HG02623 (cell line): ENCODE data around the gene CORO7.
"Not testable (repeated sequence)": the region's sequence is repeated elsewhere in the genome, so short reads cannot be mapped to it uniquely, and the experiment has no call there.

ENCODE experiments used
- ATAC-seq: cut with Tn5 transposase; IDR thresholded peaks from one replicate; pipeline ENCODE4 v1.9.1; 2021; ENCODE audit warnings: moderate library complexity; ENCODE audit not compliant: unreplicated experiment

The CORO7 gene

GRCh38 chr16:4403133-4403949 is 13.1 kb downstream of the CORO7 start:
- no peak for ATAC-seq

DNA sequence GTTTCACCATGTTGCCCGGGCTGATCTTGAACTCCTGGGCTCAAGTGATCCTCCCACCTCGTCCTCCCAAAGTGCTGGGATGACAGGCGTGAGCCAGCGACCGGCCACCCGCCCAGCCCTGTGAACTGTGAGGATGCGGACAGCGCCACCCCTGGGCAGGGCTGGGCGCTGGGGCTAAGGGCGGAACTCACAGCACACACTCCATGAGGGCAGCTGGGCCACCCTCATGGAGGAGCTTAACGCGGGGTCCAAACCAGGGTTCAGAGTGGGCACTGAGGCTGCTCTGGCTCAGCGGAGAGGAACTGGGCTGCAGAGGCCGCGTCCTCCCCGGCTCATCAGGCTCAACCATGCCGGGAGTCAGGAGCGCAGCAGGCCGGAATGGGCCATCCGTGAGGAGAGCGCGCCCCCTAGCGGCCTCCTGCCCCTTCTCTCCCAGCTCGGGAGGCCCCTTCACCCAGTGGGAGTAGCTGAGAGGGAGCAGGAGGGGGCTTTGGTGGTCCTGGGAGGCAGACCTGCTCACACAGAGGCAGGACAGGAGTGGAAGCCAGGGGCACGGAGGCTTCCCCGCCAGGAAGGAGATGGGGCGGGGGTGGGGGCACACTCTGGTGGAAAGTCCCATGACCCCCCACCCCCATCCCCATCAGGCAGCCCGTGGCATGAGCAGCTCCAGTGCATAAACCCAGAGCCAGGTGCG is 13.8 kb downstream of the CORO7 start:
- no peak for ATAC-seq

DNA sequence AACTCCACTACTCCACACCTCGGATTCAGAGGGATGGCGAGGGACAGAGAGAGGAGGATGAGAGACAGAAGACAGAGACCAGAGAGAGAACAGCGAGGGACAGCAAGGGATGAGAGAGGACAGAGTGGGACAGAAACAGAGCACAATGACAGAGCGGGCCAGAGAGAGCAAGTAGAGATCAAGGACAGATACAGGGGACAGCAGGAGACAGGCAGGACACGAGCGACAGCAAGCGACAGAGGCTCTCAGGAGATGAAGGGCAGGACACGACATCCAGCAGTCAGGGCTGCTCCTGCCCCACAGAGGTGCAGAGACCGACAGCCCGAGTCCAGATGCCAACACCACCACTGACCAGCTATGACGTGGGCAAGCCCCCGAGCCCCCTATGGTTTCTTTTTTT is 14.9 kb downstream of the CORO7 start:
- ATAC-seq: no peak

GRCh38 chr16:4401094-4401501 is 15.3 kb downstream of the CORO7 start:
- ATAC-seq: no peak

DNA sequence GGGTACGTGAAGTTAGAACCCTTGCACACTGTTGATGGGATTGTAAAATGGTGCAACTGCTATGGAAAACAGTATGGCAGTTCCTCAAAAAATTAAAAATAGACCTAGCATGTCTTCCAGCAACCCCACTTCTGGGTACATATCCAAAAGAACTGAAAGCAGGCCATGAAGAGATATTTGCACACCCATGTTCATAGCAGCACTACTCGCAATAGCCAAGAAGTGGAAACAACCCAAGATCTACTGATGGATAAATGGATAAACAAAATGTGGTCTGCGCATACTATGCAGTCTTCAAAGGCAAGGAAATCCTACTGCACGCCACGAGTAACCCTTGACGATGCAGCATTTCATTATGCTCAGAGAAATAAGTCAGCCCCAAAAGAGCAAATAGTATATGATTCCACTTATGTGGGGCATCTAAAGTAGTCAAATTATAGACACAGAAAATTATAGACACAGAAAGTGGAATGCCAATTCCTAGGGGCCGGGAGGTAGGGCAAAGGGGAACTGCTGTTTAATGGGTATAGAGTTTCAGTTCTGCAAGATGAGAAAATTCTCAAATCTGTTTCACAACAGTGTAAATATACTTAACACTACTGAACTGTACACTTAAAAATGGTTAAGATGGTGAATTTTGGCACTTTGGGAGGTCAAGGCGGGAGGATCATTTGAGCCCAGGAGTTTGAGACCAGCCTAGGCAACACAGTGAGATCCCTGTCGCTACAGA is 17.2 kb downstream of the CORO7 start:
- ATAC-seq: no peak

GRCh38 chr16:4395055-4395726 is 21.2 kb downstream of the CORO7 start:
- no peak for ATAC-seq

DNA sequence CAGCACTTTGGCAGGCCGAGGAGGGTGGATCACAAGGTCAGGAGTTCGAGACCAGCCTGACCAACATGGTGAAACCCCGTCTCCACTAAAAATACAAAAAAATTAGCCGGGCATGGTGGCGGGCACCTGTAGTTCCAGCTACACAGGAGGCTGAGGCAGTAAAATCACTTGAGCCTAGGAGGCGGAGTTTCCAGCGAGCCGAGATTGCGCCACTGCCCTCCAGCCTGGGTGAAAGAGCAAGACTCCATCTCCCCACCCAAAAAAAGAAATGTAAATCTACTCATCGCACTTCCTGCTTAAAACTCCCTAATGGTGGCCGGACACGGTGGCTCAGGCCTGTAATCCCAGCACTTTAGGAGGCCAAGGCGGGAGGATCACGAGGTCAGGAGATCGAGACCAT is 22.5 kb downstream of the CORO7 start:
- ATAC-seq: not testable (repeated sequence)

DNA sequence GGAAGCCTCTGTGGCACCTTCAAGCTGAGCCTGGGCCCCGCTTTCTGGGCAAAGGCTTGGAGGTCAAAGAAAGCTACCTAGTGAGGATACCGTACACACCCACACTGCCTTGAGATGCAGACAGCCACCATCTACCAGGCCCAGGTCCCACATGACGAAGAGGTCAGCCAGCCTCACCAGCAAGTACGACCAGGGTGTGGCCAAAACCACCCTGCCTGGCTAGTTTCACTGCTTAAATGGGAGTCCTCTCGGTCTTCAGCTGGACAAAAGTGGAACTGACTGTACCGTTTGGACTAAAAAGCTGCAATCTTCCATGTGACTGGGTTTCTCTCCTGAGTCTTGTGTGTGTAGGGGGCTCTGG is 23.2 kb downstream of the CORO7 start:
- no peak for ATAC-seq

DNA sequence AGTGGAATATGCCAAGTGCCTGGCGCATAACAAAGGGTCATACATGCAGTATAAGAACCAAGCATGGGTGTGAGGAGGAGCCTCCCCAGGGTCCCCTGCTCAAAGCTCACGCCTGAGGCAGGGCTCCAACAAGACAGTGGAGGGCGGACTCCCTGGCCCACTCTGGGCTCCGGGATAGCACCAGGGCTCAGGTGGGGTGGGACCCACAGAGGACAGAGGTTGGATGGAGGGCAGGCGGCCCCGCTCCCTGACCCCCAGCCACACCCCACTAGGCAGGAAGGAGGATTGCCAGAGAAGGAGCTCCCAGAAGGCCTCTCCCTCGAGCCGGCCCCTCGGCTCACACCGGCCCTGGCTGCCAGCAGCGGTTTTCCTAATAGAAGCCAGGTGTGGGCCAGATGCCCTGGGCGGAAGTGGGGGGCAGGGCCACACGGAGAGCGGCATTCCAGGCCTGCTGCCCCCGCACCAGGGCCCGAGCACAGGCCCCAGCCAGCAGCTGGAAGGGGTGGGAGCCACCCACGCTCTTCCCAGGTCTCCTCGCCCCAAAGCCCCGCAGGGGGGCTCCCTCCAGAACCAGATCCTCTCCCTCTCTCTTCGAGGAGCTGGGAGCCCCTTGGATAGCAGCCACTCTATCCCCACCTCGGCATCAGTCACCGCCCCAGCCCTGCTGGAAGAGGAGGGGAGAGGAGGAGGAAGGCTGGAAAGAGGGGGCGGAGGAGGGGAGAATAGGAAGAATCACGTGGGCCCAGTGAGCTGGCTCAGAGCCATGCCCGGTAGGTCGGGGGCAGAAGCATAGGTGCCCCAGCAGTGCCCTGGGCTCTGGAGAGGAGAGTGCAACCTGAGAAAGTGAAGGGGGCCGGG is 23.8 kb downstream of the CORO7 start:
- ATAC-seq: no peak

GRCh38 chr16:4391631-4392381 is 24.6 kb downstream of the CORO7 start:
- no peak for ATAC-seq

GRCh38 chr16:4390266-4391260 is 25.8 kb downstream of the CORO7 start:
- ATAC-seq: no peak

DNA sequence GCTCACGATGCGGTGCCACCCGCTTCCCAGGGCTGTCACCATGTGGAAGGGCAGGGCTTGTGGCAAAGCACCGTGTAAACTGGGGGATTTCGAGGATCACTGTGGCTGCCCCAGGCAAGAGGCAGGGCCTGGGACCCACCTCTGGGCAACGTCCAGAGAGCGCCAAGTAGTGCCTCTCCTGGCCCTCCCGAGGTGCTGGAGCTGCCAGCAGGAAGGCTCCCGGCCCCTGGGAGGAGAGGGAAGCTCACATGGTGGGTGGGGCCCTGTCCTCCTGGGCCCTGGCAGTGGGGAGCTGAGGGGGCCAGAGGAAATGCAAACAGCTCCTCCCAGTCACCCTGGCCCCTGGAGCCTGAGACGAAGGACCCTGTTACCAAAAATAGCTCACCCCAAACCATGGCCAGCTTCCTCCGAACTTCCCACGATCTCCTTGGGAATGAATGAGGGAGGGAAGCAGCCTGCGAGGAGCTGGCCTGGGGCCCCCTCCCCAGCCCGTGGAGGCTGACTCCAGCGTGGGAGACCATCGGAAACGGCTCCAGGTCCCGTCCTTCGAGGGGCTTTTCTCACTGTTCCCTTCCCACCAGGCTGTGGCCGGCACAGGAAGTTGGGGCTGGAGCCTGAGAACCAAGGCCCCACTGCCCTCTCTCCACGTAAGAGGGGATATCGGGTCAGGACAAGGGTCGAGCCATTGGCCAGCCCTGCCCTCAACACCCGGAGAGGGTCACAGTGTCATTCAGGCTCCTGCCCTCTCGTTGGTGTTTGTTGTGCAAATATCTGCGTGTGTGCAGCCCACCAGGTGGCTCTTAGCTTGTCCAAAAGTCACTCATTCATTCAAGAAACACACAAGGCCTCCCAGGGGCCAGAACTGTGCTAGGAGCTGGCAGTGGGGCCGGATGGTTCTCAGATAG is 27.1 kb downstream of the CORO7 start:
- no peak for ATAC-seq

DNA sequence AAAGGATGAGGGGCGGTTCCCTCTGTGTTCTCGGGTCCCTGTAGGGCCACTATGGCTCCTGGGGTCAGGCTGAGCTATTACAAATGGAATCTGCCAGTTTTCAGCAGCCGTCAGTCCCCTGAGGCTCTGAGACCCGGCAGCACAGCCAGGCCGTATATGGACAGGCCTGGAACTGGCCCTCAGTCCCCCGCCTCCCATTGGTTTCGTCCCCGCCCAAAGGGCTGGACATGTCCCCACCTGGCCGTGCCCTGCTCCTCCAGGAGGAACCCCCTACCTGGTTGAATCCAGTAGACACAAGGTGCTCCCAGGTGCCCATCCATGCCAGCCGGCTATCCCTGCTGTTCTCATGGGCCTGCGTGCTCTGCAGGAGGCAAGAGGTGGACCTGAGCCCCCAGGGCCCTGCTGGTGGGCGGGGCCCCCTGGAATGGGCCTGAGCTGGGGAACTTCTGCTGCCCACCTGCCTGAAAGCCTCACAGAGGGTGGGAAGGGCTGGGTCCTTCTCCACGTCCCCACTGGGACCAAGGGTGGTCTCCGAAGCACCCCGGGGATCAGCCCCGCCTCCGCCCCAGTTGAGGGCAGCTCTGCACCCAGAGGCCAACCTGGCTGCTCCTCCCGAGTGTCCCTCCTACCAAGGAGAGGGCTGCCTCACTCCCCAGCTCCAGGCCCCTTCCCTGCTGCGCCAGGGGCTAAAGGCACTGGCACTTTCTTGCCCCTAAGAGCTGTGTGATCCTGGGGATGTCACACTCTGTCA is 27.9 kb downstream of the CORO7 start:
- no peak for ATAC-seq

DNA sequence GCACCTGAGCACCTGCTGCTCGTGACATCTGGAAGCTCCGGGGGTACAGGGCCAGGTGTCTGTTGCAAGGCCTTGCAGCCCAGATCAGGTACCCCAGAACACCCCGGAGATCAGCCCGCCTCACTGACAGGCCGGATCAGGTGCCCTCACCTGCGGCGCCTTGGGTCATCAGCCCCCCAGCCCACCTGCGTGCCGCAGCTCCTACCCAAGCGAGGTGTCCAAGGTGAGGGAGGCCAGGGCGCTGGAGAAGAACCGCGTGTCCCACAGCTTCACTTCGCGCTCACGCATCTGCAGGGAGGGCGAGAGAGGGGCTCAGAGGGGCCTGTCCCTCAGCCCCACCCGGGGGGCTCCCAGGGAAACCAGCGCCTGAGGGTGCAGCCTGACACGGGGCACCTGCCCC is 28.6 kb downstream of the CORO7 start:
- no peak for ATAC-seq

- ATAC-seq: no peak
These were observed 29.3 kb downstream of the CORO7 start for GRCh38 chr16:4386951-4387565.

- ATAC-seq: no peak
These were observed 30.0 kb downstream of the CORO7 start for GRCh38 chr16:4386451-4386805.
